Measurements from ENCODE around the gene AQP1.

DNA sequence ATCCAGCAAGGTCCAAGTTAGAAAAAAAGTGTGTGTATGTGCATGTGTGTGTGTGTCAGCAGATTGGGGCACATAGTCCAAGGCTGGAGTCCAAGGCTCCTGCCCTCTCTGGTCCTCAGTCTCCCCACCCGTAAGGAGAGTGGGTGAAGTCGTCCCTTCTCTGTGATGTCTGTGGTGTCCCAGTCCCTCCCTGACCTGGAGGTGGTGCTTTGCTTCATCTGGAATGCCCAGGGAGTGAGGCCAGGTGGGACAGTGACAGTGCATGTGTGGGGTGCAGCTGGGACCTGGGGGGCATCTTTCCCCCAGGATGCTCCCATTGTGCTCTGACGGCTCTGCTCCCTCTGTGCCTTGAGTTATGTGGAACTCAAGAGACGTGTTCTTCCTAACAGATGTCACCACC is 18.0 kb downstream of the AQP1 start:
- TF ChIP-seq CTCF (conservative IDR thresholded peaks at IDR 0.05; ENCODE audit: low read depth, low read length) (no peak), EZH2phosphoT487 (IDR thresholded peaks at IDR 0.05; ENCODE audit: borderline replicate concordance, low read length) (no peak)

Data from PC-3 (cell line).